H9 (cell line): ENCODE data around the gene CXCR3. TPM values are rescaled to one million over a fixed set of nuclear protein-coding genes. Genes with fewer than 3 reads are reported as not detected.

Source experiments
- DNase-seq: peaks from one replicate; pipeline ENCODE4 v3.0.0-alpha.2; 2017
- H2AFZ ChIP-seq: one replicate; pipeline ENCODE4 v1.6.1; 2013; ENCODE audit warnings: mild to moderate bottlenecking, low read length, control low read depth, moderate library complexity
- H2AK5ac ChIP-seq: 2 replicates; pipeline ENCODE4 v1.6.1; 2013; ENCODE audit warnings: low read length, control low read depth, mixed read lengths; ENCODE audit not compliant: insufficient read length
- H2BK120ac ChIP-seq: one replicate; pipeline ENCODE4 v1.6.1; 2013; ENCODE audit warnings: low read depth, mild to moderate bottlenecking, low read length, control low read depth, inconsistent platforms; ENCODE audit not compliant: poor library complexity, severe bottlenecking
- H2BK12ac ChIP-seq: 2 replicates; pipeline ENCODE4 v1.6.1; 2013; ENCODE audit warnings: low read length, control low read depth, mixed read lengths, low read depth; ENCODE audit not compliant: insufficient read length
- H2BK15ac ChIP-seq: 2 replicates; pipeline ENCODE4 v1.6.1; 2013; ENCODE audit warnings: low read depth, low read length, control low read depth
- H2BK20ac ChIP-seq: one replicate; pipeline ENCODE4 v1.6.1; 2013; ENCODE audit warnings: low read depth, mild to moderate bottlenecking, low read length, control low read depth, inconsistent platforms; ENCODE audit not compliant: poor library complexity, severe bottlenecking
- H2BK5ac ChIP-seq: 2 replicates; pipeline ENCODE4 v1.6.1; 2013; ENCODE audit warnings: low read length, control low read depth, mixed read lengths; ENCODE audit not compliant: insufficient read length
- H3K14ac ChIP-seq: 2 replicates; pipeline ENCODE4 v1.6.1; 2013; ENCODE audit warnings: low read length, control low read depth; ENCODE audit not compliant: insufficient read depth
- H3K18ac ChIP-seq: 2 replicates; pipeline ENCODE4 v1.6.1; 2013; ENCODE audit warnings: low read depth, mild to moderate bottlenecking, mixed read lengths, low read length, control low read depth; ENCODE audit not compliant: insufficient read length
- H3K23ac ChIP-seq: 2 replicates; pipeline ENCODE4 v1.6.1; 2013; ENCODE audit warnings: low read length, control low read depth, mixed read lengths, low read depth; ENCODE audit not compliant: insufficient read length
- H3K23me2 ChIP-seq: 2 replicates; pipeline ENCODE4 v1.6.1; 2013; ENCODE audit warnings: low read depth, mild to moderate bottlenecking, mixed read lengths, low read length, control low read depth; ENCODE audit not compliant: insufficient read length, poor library complexity, severe bottlenecking
- H3K27ac ChIP-seq: 2 replicates; pipeline ENCODE4 v1.5.1; 2013; ENCODE audit warnings: low read length, control low read depth, mixed read lengths, low read depth; ENCODE audit not compliant: insufficient read length
- H3K27me3 ChIP-seq: 2 replicates; pipeline ENCODE4 v1.6.1; 2013; ENCODE audit warnings: low read length, control low read depth, inconsistent platforms; ENCODE audit not compliant: insufficient read depth
- H3K4ac ChIP-seq: 2 replicates; pipeline ENCODE4 v1.6.1; 2013; ENCODE audit warnings: low read depth, mild to moderate bottlenecking, control low read depth, inconsistent platforms, low read length, moderate library complexity
- H3K4me1 ChIP-seq: 2 replicates; pipeline ENCODE4 v1.6.1; 2013; ENCODE audit warnings: low read length, control low read depth, inconsistent platforms; ENCODE audit not compliant: insufficient read depth
- H3K4me2 ChIP-seq: 2 replicates; pipeline ENCODE4 v1.6.1; 2013; ENCODE audit warnings: low read length, control low read depth, mixed read lengths; ENCODE audit not compliant: insufficient read length, insufficient read depth
- H3K56ac ChIP-seq: 2 replicates; pipeline ENCODE4 v1.6.1; 2013; ENCODE audit warnings: low read depth, mild to moderate bottlenecking, mixed read lengths, low read length, control low read depth; ENCODE audit not compliant: insufficient read length
- H3K79me1 ChIP-seq: 2 replicates; pipeline ENCODE4 v1.6.1; 2013; ENCODE audit warnings: low read depth, mild to moderate bottlenecking, moderate library complexity, low read length, control low read depth, inconsistent platforms; ENCODE audit not compliant: insufficient read depth, poor library complexity, severe bottlenecking
- H3K79me2 ChIP-seq: 2 replicates; pipeline ENCODE4 v1.6.1; 2013; ENCODE audit warnings: low read length, control low read depth, inconsistent platforms; ENCODE audit not compliant: insufficient read depth
- H3K9ac ChIP-seq: 2 replicates; pipeline ENCODE4 v1.6.1; 2013; ENCODE audit warnings: low read length, control low read depth, mixed read lengths; ENCODE audit not compliant: insufficient read length; ENCODE audit errors: extremely low read depth
- H3K9me3 ChIP-seq: one replicate; pipeline ENCODE4 v1.6.1; 2013; ENCODE audit warnings: low read depth, low read length, inconsistent platforms; ENCODE audit not compliant: control insufficient read depth
- H3T11ph ChIP-seq: one replicate; pipeline ENCODE4 v1.6.1; 2013; ENCODE audit warnings: mild to moderate bottlenecking, low read length, control low read depth, inconsistent platforms
- H4K20me1 ChIP-seq: one replicate; pipeline ENCODE4 v1.6.1; 2013; ENCODE audit not compliant: control insufficient read depth, insufficient read length, insufficient read depth
- H4K5ac ChIP-seq: 2 replicates; pipeline ENCODE4 v1.6.1; 2013; ENCODE audit warnings: low read depth, mild to moderate bottlenecking, mixed read lengths, low read length, control low read depth; ENCODE audit not compliant: insufficient read length
- H4K8ac ChIP-seq: replicated peaks from 2 replicates; pipeline ENCODE4 v1.6.1; 2013; ENCODE audit warnings: low read length, control low read depth, mixed read lengths, low read depth; ENCODE audit not compliant: insufficient read length
- H4K91ac ChIP-seq: 2 replicates; pipeline ENCODE4 v1.6.1; 2013; ENCODE audit warnings: low read depth, mild to moderate bottlenecking, moderate library complexity, mixed read lengths, low read length, control low read depth; ENCODE audit not compliant: insufficient read length
- H3K27ac Mint-ChIP-seq, 3 experiments: 2 replicates in 2 of 3; 3 replicates in 1 of 3; pipeline ENCODE4 v1.8.0; 2020 to 2021; ENCODE audit warnings: mixed read lengths in 3 of 3, mild to moderate bottlenecking in 1 of 3, moderate library complexity in 1 of 3
- H3K27me3 Mint-ChIP-seq: 2 replicates; pipeline ENCODE4 v1.8.0; 2021; ENCODE audit warnings: low read depth, mild to moderate bottlenecking, moderate library complexity, mixed read lengths
- H3K36me3 Mint-ChIP-seq, 3 experiments: 2 replicates in 2 of 3; 3 replicates in 1 of 3; pipeline ENCODE4 v1.8.0; 2020 to 2021; ENCODE audit warnings: low read depth in 3 of 3, mixed read lengths in 3 of 3; ENCODE audit not compliant: insufficient read depth in 1 of 3
- H3K4me1 Mint-ChIP-seq, 2 experiments: 2 replicates each; pipeline ENCODE4 v1.8.0; 2020; ENCODE audit warnings: mixed read lengths in 2 of 2
- H3K4me3 Mint-ChIP-seq, 2 experiments: 2 replicates in 1 of 2; 3 replicates in 1 of 2; pipeline ENCODE4 v1.8.0; 2020 to 2021; ENCODE audit warnings: mild to moderate bottlenecking in 2 of 2, mixed read lengths in 2 of 2, moderate library complexity in 1 of 2
- H3K9me3 Mint-ChIP-seq, 2 experiments: 2 replicates in 1 of 2; 3 replicates in 1 of 2; pipeline ENCODE4 v1.8.0; 2020; ENCODE audit warnings: mild to moderate bottlenecking in 2 of 2, mixed read lengths in 2 of 2, moderate library complexity in 1 of 2
- CTCF ChIP-seq: fragments of 200-600 bp; sonication (generic); conservative IDR thresholded peaks from 3 replicates; pipeline ENCODE4 v1.8.0; 2021; ENCODE audit warnings: antibody characterized with exemption, mild to moderate bottlenecking
- WGBS: extraction: QIAGEN DNeasy Blood & Tissue Kit; methylation state at CpG from one replicate; pipeline ENCODE4 v1.1.7; 2013; ENCODE audit warnings: missing lambda C conversion rate, low lambda C conversion rate, mixed read lengths; ENCODE audit not compliant: insufficient read length; ENCODE audit errors: extremely low coverage; 5-methylcytosine and 5-hydroxymethylcytosine counted together
- total RNA-seq: library from RNA; stranded (reverse); gene quantifications from 2 replicates; pipeline ENCODE4 v1.2.1, GENCODE V29; 2021

CXCR3 gene
- total RNA-seq, 1 experiment from 2014 or later: not detected

- H3K23me2 ChIP-seq: no peaks in the 10 kb centered on the region
- H4K91ac ChIP-seq: no peak overlapping the region
- no peak overlapping the region for H4K8ac ChIP-seq
- no peak overlapping the region for H2AFZ ChIP-seq
- H3K36me3 Mint-ChIP-seq: no peaks in the 10 kb centered on the region
- H3K4ac ChIP-seq: no peak overlapping the region
- no peak overlapping the region for H3K14ac ChIP-seq
- no peaks in the 10 kb centered on the region for H3K27me3 ChIP-seq
- no peak overlapping the region for H2AK5ac ChIP-seq
- no peak overlapping the region for H3K4me2 ChIP-seq
- no peaks in the 10 kb centered on the region for H3K4me1 Mint-ChIP-seq
- no peaks in the 10 kb centered on the region for H3K4me1 ChIP-seq
- H3K9me3 ChIP-seq: peaks cover 52% of the 10 kb centered on the region
- peaks cover 3% of the 10 kb centered on the region; the same call in 1 of the 2 replicates for H3K27me3 Mint-ChIP-seq
- no peak overlapping the region for H2BK20ac ChIP-seq
- H4K20me1 ChIP-seq: no peaks in the 10 kb centered on the region
- H3K56ac ChIP-seq: no peak overlapping the region
- no peaks in the 10 kb centered on the region for H3K79me2 ChIP-seq
- H2BK15ac ChIP-seq: no peak overlapping the region
- no CpG with 5 or more reads among the region's 4 CpGs for WGBS
- H3K4me3 Mint-ChIP-seq: no peak overlapping the region
- no peak for TF ChIP-seq CTCF
- H4K5ac ChIP-seq: no peak overlapping the region
- H3K27ac ChIP-seq: no peak overlapping the region
- H3K9me3 Mint-ChIP-seq: peaks cover 45 to 52% of the 10 kb centered on the region in 2 experiments
- H3K18ac ChIP-seq: no peak overlapping the region
- no peak overlapping the region for H3T11ph ChIP-seq
- H2BK5ac ChIP-seq: no peak overlapping the region
- no peak overlapping the region for H2BK12ac ChIP-seq
- no peak overlapping the region for H3K23ac ChIP-seq
- DNase-seq: no peak
- H3K27ac Mint-ChIP-seq: no peak overlapping the region
- H3K79me1 ChIP-seq: no peaks in the 10 kb centered on the region
- H3K9ac ChIP-seq: no peak overlapping the region
- H2BK120ac ChIP-seq: no peak overlapping the region
Measured at GRCh38 chrX:71637848-71638247, 19.5 kb upstream of the CXCR3 start.
